IMR-90 (cell line): ENCODE data around the gene DGKE.

Source experiments
- CEBPB ChIP-seq: IDR thresholded peaks from 2 replicates; pipeline ENCODE4 v1.6.1; 2012; ENCODE audit warnings: low read depth, low read length, improper control_type of control experiment
- CHD1 ChIP-seq: IDR thresholded peaks from 2 replicates; pipeline ENCODE4 v1.6.1; 2012; ENCODE audit warnings: low read depth, low read length, improper control_type of control experiment
- FOS ChIP-seq: fragments of 150-350 bp; IDR thresholded peaks from 2 replicates; pipeline ENCODE4 v1.6.1; 2016; ENCODE audit warnings: low read depth, low read length
- MAFK ChIP-seq: IDR thresholded peaks from 2 replicates; pipeline ENCODE4 v1.6.1; 2012; ENCODE audit warnings: low read depth, low read length, improper control_type of control experiment
- MAZ ChIP-seq: IDR thresholded peaks from 2 replicates; pipeline ENCODE4 v1.6.1; 2012; ENCODE audit warnings: low read depth, mild to moderate bottlenecking, low read length, improper control_type of control experiment, moderate library complexity, borderline replicate concordance
- MXI1 ChIP-seq: IDR thresholded peaks from 2 replicates; pipeline ENCODE4 v1.6.1; 2012; ENCODE audit warnings: low read depth, mild to moderate bottlenecking, low read length, moderate library complexity, borderline replicate concordance
- NFE2L2 ChIP-seq: fragments of 150-350 bp; IDR thresholded peaks from 2 replicates; pipeline ENCODE4 v1.6.1; 2016; ENCODE audit warnings: low read depth, mild to moderate bottlenecking, low read length
- POLR2A ChIP-seq: IDR thresholded peaks from 2 replicates; pipeline ENCODE4 v1.6.1; 2012; ENCODE audit warnings: mild to moderate bottlenecking, low read depth, low read length
- RAD21 ChIP-seq: IDR thresholded peaks from 2 replicates; pipeline ENCODE4 v1.6.1; 2012; ENCODE audit warnings: low read length, improper control_type of control experiment
- RFX5 ChIP-seq: IDR thresholded peaks from 2 replicates; pipeline ENCODE4 v1.8.0; 2012; ENCODE audit warnings: low read depth, mild to moderate bottlenecking, low read length, moderate library complexity
- SMC3 ChIP-seq: fragments of 150-350 bp; IDR thresholded peaks from 2 replicates; pipeline ENCODE4 v1.6.1; 2016; ENCODE audit warnings: low read depth, mild to moderate bottlenecking, antibody characterized with exemption, low read length, moderate library complexity
- TF ChIP-seq, protein P1 (sequence below): conservative IDR thresholded peaks from 2 replicates; pipeline ENCODE4 v1.5.1; 2012; ENCODE audit warnings: mild to moderate bottlenecking, low read depth, low read length, improper control_type of control experiment
- TF ChIP-seq, protein P2 (sequence below): fragments of 150-350 bp; IDR thresholded peaks from 2 replicates; pipeline ENCODE4 v1.6.1; 2016; ENCODE audit warnings: low read depth, mild to moderate bottlenecking, low read length, moderate library complexity, borderline replicate concordance
- TF ChIP-seq, protein P3 (sequence below): fragments of 150-350 bp; IDR thresholded peaks from 2 replicates; pipeline ENCODE4 v1.6.1; 2017; ENCODE audit warnings: mild to moderate bottlenecking, antibody characterized with exemption, low read length, low read depth

DNA sequence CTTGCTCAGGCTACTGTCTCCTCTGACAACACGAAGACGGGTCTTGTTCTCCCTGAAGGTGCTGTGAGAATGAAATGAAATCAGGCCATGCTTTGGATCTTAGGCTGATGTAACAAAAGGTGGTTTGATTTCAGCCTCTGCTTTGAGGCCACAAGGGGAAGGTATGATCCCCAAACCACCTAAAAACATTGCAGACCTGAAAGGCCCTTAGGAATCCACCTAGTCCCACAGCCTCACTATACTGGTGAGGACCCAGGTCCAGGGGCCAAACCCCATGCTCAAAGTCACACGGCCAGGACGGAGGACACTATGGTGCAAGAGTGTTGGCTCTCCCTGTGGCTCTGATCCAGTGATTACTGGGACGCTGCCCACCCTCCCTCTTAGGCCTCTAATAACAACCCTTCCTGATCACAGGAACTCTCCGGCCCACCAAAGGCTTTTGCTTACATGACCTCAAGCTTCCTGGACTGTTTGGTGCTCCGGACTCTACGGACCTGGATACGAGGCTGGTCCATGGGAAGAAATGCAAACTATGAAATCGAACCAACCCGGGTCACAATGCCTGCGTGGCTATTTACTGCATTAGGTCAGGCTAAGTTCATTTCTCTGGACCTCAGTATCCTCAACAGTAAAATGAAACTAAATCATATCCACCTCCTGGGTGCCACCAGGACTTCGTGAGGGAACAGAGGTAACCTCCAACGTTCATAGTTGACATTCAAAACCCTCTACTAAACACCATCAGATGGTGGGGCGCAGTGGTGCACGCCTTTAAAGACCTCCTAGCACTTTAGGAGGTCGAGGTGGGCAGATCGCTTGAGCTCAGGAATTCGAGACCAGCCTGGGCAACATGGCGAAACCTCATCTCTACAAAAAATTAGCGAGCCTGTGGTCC is 78.4 kb downstream of the DGKE start:
- TF ChIP-seq RFX5, result no peak
- TF ChIP-seq, protein P1, sequence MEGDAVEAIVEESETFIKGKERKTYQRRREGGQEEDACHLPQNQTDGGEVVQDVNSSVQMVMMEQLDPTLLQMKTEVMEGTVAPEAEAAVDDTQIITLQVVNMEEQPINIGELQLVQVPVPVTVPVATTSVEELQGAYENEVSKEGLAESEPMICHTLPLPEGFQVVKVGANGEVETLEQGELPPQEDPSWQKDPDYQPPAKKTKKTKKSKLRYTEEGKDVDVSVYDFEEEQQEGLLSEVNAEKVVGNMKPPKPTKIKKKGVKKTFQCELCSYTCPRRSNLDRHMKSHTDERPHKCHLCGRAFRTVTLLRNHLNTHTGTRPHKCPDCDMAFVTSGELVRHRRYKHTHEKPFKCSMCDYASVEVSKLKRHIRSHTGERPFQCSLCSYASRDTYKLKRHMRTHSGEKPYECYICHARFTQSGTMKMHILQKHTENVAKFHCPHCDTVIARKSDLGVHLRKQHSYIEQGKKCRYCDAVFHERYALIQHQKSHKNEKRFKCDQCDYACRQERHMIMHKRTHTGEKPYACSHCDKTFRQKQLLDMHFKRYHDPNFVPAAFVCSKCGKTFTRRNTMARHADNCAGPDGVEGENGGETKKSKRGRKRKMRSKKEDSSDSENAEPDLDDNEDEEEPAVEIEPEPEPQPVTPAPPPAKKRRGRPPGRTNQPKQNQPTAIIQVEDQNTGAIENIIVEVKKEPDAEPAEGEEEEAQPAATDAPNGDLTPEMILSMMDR, result no peak
- no peak for TF ChIP-seq MAZ
- no peak for TF ChIP-seq POLR2A
- no peak for TF ChIP-seq MXI1
- TF ChIP-seq, protein P2, sequence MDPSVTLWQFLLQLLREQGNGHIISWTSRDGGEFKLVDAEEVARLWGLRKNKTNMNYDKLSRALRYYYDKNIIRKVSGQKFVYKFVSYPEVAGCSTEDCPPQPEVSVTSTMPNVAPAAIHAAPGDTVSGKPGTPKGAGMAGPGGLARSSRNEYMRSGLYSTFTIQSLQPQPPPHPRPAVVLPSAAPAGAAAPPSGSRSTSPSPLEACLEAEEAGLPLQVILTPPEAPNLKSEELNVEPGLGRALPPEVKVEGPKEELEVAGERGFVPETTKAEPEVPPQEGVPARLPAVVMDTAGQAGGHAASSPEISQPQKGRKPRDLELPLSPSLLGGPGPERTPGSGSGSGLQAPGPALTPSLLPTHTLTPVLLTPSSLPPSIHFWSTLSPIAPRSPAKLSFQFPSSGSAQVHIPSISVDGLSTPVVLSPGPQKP, result no peak
- TF ChIP-seq NFE2L2, result no peak
- no peak for TF ChIP-seq RAD21
- no peak for TF ChIP-seq CEBPB
- no peak for TF ChIP-seq SMC3
- TF ChIP-seq MAFK, result no peak
- TF ChIP-seq, protein P3, sequence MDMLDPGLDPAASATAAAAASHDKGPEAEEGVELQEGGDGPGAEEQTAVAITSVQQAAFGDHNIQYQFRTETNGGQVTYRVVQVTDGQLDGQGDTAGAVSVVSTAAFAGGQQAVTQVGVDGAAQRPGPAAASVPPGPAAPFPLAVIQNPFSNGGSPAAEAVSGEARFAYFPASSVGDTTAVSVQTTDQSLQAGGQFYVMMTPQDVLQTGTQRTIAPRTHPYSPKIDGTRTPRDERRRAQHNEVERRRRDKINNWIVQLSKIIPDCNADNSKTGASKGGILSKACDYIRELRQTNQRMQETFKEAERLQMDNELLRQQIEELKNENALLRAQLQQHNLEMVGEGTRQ, result no peak
- no peak for TF ChIP-seq CHD1
- TF ChIP-seq FOS, result no peak
